Smooth muscle cell of the brain vasculature (primary cell): Measurements from ENCODE around the gene FRY.
"Not testable (repeated sequence)": the region's sequence is repeated elsewhere in the genome, so short reads cannot be mapped to it uniquely, and the experiment has no call there.

ENCODE experiments used
- DNase-seq: peaks from one replicate; pipeline ENCODE4 v3.0.0-alpha.2; 2012; ENCODE audit warnings: low read depth, low spot score

The FRY gene

GRCh38 chr13:32040689-32041088, 9.1 kb downstream of the FRY start:
- no peak for DNase-seq

- DNase-seq = no peak
Measured at GRCh38 chr13:32041429-32041828, 9.9 kb downstream of the FRY start.

GRCh38 chr13:32042551-32042950, 11.0 kb downstream of the FRY start:
- DNase-seq = no peak

- DNase-seq = no peak
Measured at GRCh38 chr13:32044446-32044845, 12.9 kb downstream of the FRY start.

GRCh38 chr13:32045537-32045936, 14.0 kb downstream of the FRY start:
- no peak for DNase-seq

GRCh38 chr13:32045982-32046785, 14.6 kb downstream of the FRY start:
- DNase-seq = no peak

- DNase-seq = no peak
Measured at GRCh38 chr13:32047088-32047487, 15.5 kb downstream of the FRY start.

GRCh38 chr13:32047793-32048192, 16.2 kb downstream of the FRY start:
- no peak for DNase-seq

- no peak for DNase-seq
Measured at GRCh38 chr13:32048816-32049215, 17.2 kb downstream of the FRY start.

- no peak for DNase-seq
Measured at GRCh38 chr13:32051156-32051555, 19.6 kb downstream of the FRY start.

- no peak for DNase-seq
Measured at GRCh38 chr13:32056316-32056715, 24.7 kb downstream of the FRY start.

GRCh38 chr13:32057325-32057724, 25.8 kb downstream of the FRY start:
- not testable (repeated sequence) for DNase-seq

GRCh38 chr13:32059511-32059984, 28.0 kb downstream of the FRY start:
- no peak for DNase-seq

GRCh38 chr13:32060401-32060878, 28.9 kb downstream of the FRY start:
- no peak for DNase-seq

GRCh38 chr13:32063619-32064233, 32.2 kb downstream of the FRY start:
- DNase-seq = no peak

GRCh38 chr13:32067149-32067961, 35.8 kb downstream of the FRY start:
- DNase-seq = no peak

GRCh38 chr13:32068255-32068654, 36.7 kb downstream of the FRY start:
- DNase-seq = no peak

- no peak for DNase-seq
Measured at GRCh38 chr13:32073180-32073864, 41.7 kb downstream of the FRY start.

- no peak for DNase-seq
Measured at GRCh38 chr13:32075170-32075851, 43.7 kb downstream of the FRY start.

- DNase-seq = no peak
Measured at GRCh38 chr13:32079587-32079986, 48.0 kb downstream of the FRY start.

GRCh38 chr13:32080328-32080744, 48.8 kb downstream of the FRY start:
- no peak for DNase-seq
